Measurements from ENCODE around the gene UBE2D1. TPM values are rescaled to one million over a fixed set of nuclear protein-coding genes. Genes with fewer than 3 reads are reported as not detected.

UBE2D1 gene
- total and polyA plus RNA-seq, 9 of the 15 experiments (the other 6 are each of a cell fraction or from before 2014, with no cell fraction given), result 4.1 to 24.4 (median 12.3) TPM

DNA sequence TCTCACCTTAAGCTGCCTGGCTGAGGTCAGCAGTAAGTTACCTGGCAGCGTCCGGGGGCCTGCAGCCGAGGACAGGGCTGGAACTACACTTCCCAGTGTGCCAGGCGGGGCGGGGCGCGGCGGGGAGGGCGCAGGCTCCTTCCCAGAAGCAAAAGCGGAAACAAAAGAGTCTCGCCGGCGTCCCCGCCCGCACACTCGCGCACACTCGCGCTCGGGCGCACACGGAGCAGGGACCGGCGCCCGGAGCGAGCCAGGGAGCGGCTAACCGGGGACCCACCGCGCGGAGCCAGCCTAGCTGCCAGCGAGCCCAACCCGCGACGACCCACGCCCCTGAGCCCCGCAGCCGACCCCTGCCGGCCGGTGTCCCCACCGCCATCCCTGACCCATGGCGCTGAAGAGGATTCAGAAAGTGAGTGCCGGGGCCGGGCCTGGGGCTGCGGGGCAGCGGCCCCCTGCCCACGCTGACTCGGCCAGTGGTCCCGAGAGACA lies at the start of gene UBE2D1 (continued):
- TF ChIP-seq, protein P1, sequence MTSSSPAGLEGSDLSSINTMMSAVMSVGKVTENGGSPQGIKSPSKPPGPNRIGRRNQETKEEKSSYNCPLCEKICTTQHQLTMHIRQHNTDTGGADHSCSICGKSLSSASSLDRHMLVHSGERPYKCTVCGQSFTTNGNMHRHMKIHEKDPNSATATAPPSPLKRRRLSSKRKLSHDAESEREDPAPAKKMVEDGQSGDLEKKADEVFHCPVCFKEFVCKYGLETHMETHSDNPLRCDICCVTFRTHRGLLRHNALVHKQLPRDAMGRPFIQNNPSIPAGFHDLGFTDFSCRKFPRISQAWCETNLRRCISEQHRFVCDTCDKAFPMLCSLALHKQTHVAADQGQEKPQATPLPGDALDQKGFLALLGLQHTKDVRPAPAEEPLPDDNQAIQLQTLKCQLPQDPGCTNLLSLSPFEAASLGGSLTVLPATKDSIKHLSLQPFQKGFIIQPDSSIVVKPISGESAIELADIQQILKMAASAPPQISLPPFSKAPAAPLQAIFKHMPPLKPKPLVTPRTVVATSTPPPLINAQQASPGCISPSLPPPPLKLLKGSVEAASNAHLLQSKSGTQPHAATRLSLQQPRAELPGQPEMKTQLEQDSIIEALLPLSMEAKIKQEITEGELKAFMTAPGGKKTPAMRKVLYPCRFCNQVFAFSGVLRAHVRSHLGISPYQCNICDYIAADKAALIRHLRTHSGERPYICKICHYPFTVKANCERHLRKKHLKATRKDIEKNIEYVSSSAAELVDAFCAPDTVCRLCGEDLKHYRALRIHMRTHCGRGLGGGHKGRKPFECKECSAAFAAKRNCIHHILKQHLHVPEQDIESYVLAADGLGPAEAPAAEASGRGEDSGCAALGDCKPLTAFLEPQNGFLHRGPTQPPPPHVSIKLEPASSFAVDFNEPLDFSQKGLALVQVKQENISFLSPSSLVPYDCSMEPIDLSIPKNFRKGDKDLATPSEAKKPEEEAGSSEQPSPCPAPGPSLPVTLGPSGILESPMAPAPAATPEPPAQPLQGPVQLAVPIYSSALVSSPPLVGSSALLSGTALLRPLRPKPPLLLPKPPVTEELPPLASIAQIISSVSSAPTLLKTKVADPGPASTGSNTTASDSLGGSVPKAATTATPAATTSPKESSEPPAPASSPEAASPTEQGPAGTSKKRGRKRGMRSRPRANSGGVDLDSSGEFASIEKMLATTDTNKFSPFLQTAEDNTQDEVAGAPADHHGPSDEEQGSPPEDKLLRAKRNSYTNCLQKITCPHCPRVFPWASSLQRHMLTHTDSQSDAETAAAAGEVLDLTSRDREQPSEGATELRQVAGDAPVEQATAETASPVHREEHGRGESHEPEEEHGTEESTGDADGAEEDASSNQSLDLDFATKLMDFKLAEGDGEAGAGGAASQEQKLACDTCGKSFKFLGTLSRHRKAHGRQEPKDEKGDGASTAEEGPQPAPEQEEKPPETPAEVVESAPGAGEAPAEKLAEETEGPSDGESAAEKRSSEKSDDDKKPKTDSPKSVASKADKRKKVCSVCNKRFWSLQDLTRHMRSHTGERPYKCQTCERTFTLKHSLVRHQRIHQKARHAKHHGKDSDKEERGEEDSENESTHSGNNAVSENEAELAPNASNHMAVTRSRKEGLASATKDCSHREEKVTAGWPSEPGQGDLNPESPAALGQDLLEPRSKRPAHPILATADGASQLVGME (CRISPR knock-in tag; IDR thresholded peaks at IDR 0.05), result peak; percentile 72; the same call in 1 of the 2 replicates
- peak in 1 of 3 experiments; percentile 78; a peak in 2 of 6 replicates for TF ChIP-seq ZBTB11 (CRISPR knock-in tag; IDR thresholded peaks at IDR 0.05)
- TF ChIP-seq CREB1 (IDR thresholded peaks at IDR 0.05), result peak; percentile 40; the same call in 1 of the 2 replicates
- no peak for TF ChIP-seq CREB1 (CRISPR knock-in tag; IDR thresholded peaks at IDR 0.05)
- TF ChIP-seq ETV1 (tag; conservative IDR thresholded peaks at IDR 0.05; ENCODE audit: low read depth), result peak; percentile 58
- TF ChIP-seq CBFA2T3 (IDR thresholded peaks at IDR 0.05), result no peak
- TF ChIP-seq ZNF347 (CRISPR knock-in tag; IDR thresholded peaks at IDR 0.05; ENCODE audit: low read depth), result no peak
- no peak for TF ChIP-seq JUNB (CRISPR knock-in tag; conservative IDR thresholded peaks at IDR 0.05)
- peak; percentile 98 for TF ChIP-seq KDM5B (IDR thresholded peaks at IDR 0.05; ENCODE audit: insufficient replicate concordance, low read depth, low read length)
- 0 out of 2 replicates have a peak, but pooled peaks have one; percentile 61 for TF ChIP-seq ETV5 (CRISPR knock-in tag; IDR thresholded peaks at IDR 0.05; ENCODE audit: low read depth)
- peak; percentile 79 for TF ChIP-seq FIP1L1 (IDR thresholded peaks at IDR 0.05; ENCODE audit: low read depth, low read length, poor library complexity, severe bottlenecking)
- TF ChIP-seq NELFE (IDR thresholded peaks at IDR 0.05; ENCODE audit: insufficient read depth, insufficient read length), result peak; percentile 47
- TF ChIP-seq FOXA3 (CRISPR knock-in tag; conservative IDR thresholded peaks at IDR 0.05 in 1 of 2, IDR thresholded peaks at IDR 0.05 in 1 of 2), result no peak
- TF ChIP-seq BRF1 (IDR thresholded peaks at IDR 0.05; ENCODE audit: borderline replicate concordance, extremely low read depth, insufficient read length), result no peak
- TF ChIP-seq MBD2 (IDR thresholded peaks at IDR 0.05; ENCODE audit: borderline replicate concordance, low read depth), result peak; percentile 37; the same call in 1 of the 2 replicates
- peak; percentile 61; the same call in 1 of the 2 replicates for TF ChIP-seq SMAD4 (CRISPR knock-in tag; conservative IDR thresholded peaks at IDR 0.05)

All from K562 (cell line).